Fibroblast of skin of left quadriceps (primary cell): ENCODE results near the gene MEGF11.
A peak's percentile ranks its signal among the peaks of the same experiment; 100 is the strongest.

Experiments
- DNase-seq, 2 experiments: peaks; one replicate each; pipeline ENCODE4 v3.0.0-alpha.2; 2013; ENCODE audit warnings: low read depth in 2 of 2

Gene MEGF11

GRCh38 chr15:65944404-65944803 lies 309.1 kb downstream of the MEGF11 start:
- DNase-seq, result no peak

- DNase-seq, result no peak
These were observed 311.1 kb downstream of the MEGF11 start for GRCh38 chr15:65942436-65942835.

GRCh38 chr15:65940618-65940909 lies 313.0 kb downstream of the MEGF11 start:
- DNase-seq, result no peak

GRCh38 chr15:65939901-65940617 lies 313.5 kb downstream of the MEGF11 start:
- DNase-seq, result peak; percentile 77 to 81

GRCh38 chr15:65938604-65939003 lies 314.9 kb downstream of the MEGF11 start:
- DNase-seq, result no peak

- DNase-seq, result no peak
These were observed 316.1 kb downstream of the MEGF11 start for GRCh38 chr15:65937476-65937875.

- no peak for DNase-seq
These were observed 316.5 kb downstream of the MEGF11 start for GRCh38 chr15:65937054-65937453.

GRCh38 chr15:65936282-65936681 lies 317.3 kb downstream of the MEGF11 start:
- DNase-seq, result no peak

- no peak for DNase-seq
These were observed 318.2 kb downstream of the MEGF11 start for GRCh38 chr15:65935391-65935790.

- DNase-seq, result no peak
These were observed 322.3 kb downstream of the MEGF11 start for GRCh38 chr15:65931221-65931620.

- no peak for DNase-seq
These were observed 323.4 kb downstream of the MEGF11 start for GRCh38 chr15:65930134-65930533.

GRCh38 chr15:65929573-65929972 lies 324.0 kb downstream of the MEGF11 start:
- DNase-seq, result no peak

- no peak for DNase-seq
These were observed 326.0 kb downstream of the MEGF11 start for GRCh38 chr15:65927545-65927944.

- DNase-seq, result no peak
These were observed 326.7 kb downstream of the MEGF11 start for GRCh38 chr15:65926899-65927298.

- no peak for DNase-seq
These were observed 327.1 kb downstream of the MEGF11 start for GRCh38 chr15:65926459-65926858.

GRCh38 chr15:65925338-65925737 lies 328.2 kb downstream of the MEGF11 start:
- no peak for DNase-seq

GRCh38 chr15:65924004-65924403 lies 329.5 kb downstream of the MEGF11 start:
- no peak for DNase-seq

- no peak for DNase-seq
These were observed 330.3 kb downstream of the MEGF11 start for GRCh38 chr15:65923264-65923663.

GRCh38 chr15:65922621-65923020 lies 330.9 kb downstream of the MEGF11 start:
- DNase-seq, result no peak

GRCh38 chr15:65921780-65922179 lies 331.8 kb downstream of the MEGF11 start:
- no peak for DNase-seq

- no peak for DNase-seq
These were observed 332.7 kb downstream of the MEGF11 start for GRCh38 chr15:65920825-65921309.

GRCh38 chr15:65920121-65920520 lies 333.4 kb downstream of the MEGF11 start:
- no peak for DNase-seq

GRCh38 chr15:65919353-65919752 lies 334.2 kb downstream of the MEGF11 start:
- no peak for DNase-seq

- no peak for DNase-seq
These were observed 334.6 kb downstream of the MEGF11 start for GRCh38 chr15:65918945-65919344.
